Neuron (in vitro differentiated cells): ENCODE data around the gene GEN1.

Experiments
- H2AFZ ChIP-seq: one replicate; pipeline ENCODE4 v1.6.1; 2013; ENCODE audit warnings: low read depth, mild to moderate bottlenecking, inconsistent platforms, low read length, moderate library complexity
- H3K27me3 ChIP-seq: one replicate; pipeline ENCODE4 v1.6.1; 2013; ENCODE audit warnings: low read length; ENCODE audit not compliant: insufficient read depth
- H3K36me3 ChIP-seq: one replicate; pipeline ENCODE4 v1.6.1; 2013; ENCODE audit warnings: low read length; ENCODE audit not compliant: insufficient read depth
- H3K4me1 ChIP-seq: one replicate; pipeline ENCODE4 v1.6.1; 2013; ENCODE audit warnings: low read length; ENCODE audit not compliant: insufficient read depth
- H3K4me3 ChIP-seq: 2 replicates; pipeline ENCODE4 v1.5.1; 2013; ENCODE audit warnings: mild to moderate bottlenecking, low read length, moderate library complexity
- H3K9me3 ChIP-seq: one replicate; pipeline ENCODE4 v1.6.1; 2013; ENCODE audit warnings: low read length

GEN1 gene

GRCh38 chr2:17753803-17754663 lies at the start of gene GEN1, which contains the start of gene SMC6:
Gene GEN1 (plus strand): TSS chr2:17754138. CDS start chr2:17759944, 5,806 bp downstream.
Gene SMC6 (minus strand): TSS chr2:17753810. CDS start chr2:17745946, 7,864 bp downstream.
- H3K27me3 ChIP-seq, result no peaks in the 10 kb centered on the region
- H3K4me3 ChIP-seq, result peak within 1 kb of the TSS; percentile 75
- H3K9me3 ChIP-seq, result no peaks in the 10 kb centered on the region
- H2AFZ ChIP-seq, result peak within 1 kb of the TSS; percentile 96
- H3K36me3 ChIP-seq, result no peaks in the 10 kb centered on the region
- peaks cover 31% of the 10 kb centered on the region for H3K4me1 ChIP-seq

- Histone ChIP-seq H3K4me3 (no peak overlapping the region), H3K9me3 (no peaks in the 10 kb centered on the region), H3K27me3 (no peaks in the 10 kb centered on the region), H3K36me3 (peaks cover 63% of the 10 kb centered on the region), H3K4me1 (no peaks in the 10 kb centered on the region), H2AFZ (no peak overlapping the region)
These were observed 47.1 kb upstream of the GEN1 start for GRCh38 chr2:17706845-17707244.

GRCh38 chr2:17708501-17708900 lies 45.4 kb upstream of the GEN1 start:
- no peak overlapping the region for H2AFZ ChIP-seq
- no peaks in the 10 kb centered on the region for H3K4me1 ChIP-seq
- no peaks in the 10 kb centered on the region for H3K27me3 ChIP-seq
- no peaks in the 10 kb centered on the region for H3K9me3 ChIP-seq
- H3K36me3 ChIP-seq, result peaks cover 61% of the 10 kb centered on the region
- H3K4me3 ChIP-seq, result no peak overlapping the region

GRCh38 chr2:17709897-17710296 lies 44.0 kb upstream of the GEN1 start:
- H2AFZ ChIP-seq, result no peak overlapping the region
- no peak overlapping the region for H3K4me3 ChIP-seq
- H3K4me1 ChIP-seq, result no peaks in the 10 kb centered on the region
- H3K9me3 ChIP-seq, result no peaks in the 10 kb centered on the region
- H3K27me3 ChIP-seq, result no peaks in the 10 kb centered on the region
- peaks cover 71% of the 10 kb centered on the region for H3K36me3 ChIP-seq

GRCh38 chr2:17710547-17711248 lies 43.2 kb upstream of the GEN1 start:
- H3K4me1 ChIP-seq, result no peaks in the 10 kb centered on the region
- H3K9me3 ChIP-seq, result no peaks in the 10 kb centered on the region
- no peaks in the 10 kb centered on the region for H3K27me3 ChIP-seq
- peaks cover 64% of the 10 kb centered on the region for H3K36me3 ChIP-seq
- no peak overlapping the region for H2AFZ ChIP-seq
- no peak overlapping the region for H3K4me3 ChIP-seq

- peaks cover 72% of the 10 kb centered on the region for H3K36me3 ChIP-seq
- H3K4me3 ChIP-seq, result no peak overlapping the region
These were observed 40.6 kb upstream of the GEN1 start for GRCh38 chr2:17713291-17713690.

GRCh38 chr2:17717666-17718065 lies 36.3 kb upstream of the GEN1 start:
- no peaks in the 10 kb centered on the region for H3K9me3 ChIP-seq
- no peak overlapping the region for H2AFZ ChIP-seq
- H3K36me3 ChIP-seq, result peaks cover 69% of the 10 kb centered on the region
- H3K27me3 ChIP-seq, result no peaks in the 10 kb centered on the region
- H3K4me1 ChIP-seq, result no peaks in the 10 kb centered on the region
- H3K4me3 ChIP-seq, result no peak overlapping the region

More at GRCh38 chr2:17713291-17713690, 40.6 kb upstream of the GEN1 start:
- Histone ChIP-seq H2AFZ (no peak overlapping the region), H3K4me1 (no peaks in the 10 kb centered on the region), H3K27me3 (no peaks in the 10 kb centered on the region), H3K9me3 (no peaks in the 10 kb centered on the region)

- H3K4me3 ChIP-seq, result no peak overlapping the region
- no peaks in the 10 kb centered on the region for H3K27me3 ChIP-seq
- no peaks in the 10 kb centered on the region for H3K9me3 ChIP-seq
- H3K36me3 ChIP-seq, result peaks cover 69% of the 10 kb centered on the region
- H3K4me1 ChIP-seq, result no peaks in the 10 kb centered on the region
- no peak overlapping the region for H2AFZ ChIP-seq
These were observed 35.2 kb upstream of the GEN1 start for GRCh38 chr2:17718689-17719088.

GRCh38 chr2:17719562-17720371 lies 34.2 kb upstream of the GEN1 start:
- H3K4me1 ChIP-seq, result no peaks in the 10 kb centered on the region
- H2AFZ ChIP-seq, result no peak overlapping the region
- no peaks in the 10 kb centered on the region for H3K9me3 ChIP-seq
- no peaks in the 10 kb centered on the region for H3K27me3 ChIP-seq
- no peak overlapping the region for H3K4me3 ChIP-seq
- peaks cover 68% of the 10 kb centered on the region for H3K36me3 ChIP-seq

GRCh38 chr2:17728210-17728609 lies 25.7 kb upstream of the GEN1 start:
- no peak overlapping the region for H3K4me3 ChIP-seq
- no peaks in the 10 kb centered on the region for H3K4me1 ChIP-seq
- peaks cover 49% of the 10 kb centered on the region for H3K36me3 ChIP-seq
- H2AFZ ChIP-seq, result no peak overlapping the region
- no peaks in the 10 kb centered on the region for H3K27me3 ChIP-seq
- H3K9me3 ChIP-seq, result no peaks in the 10 kb centered on the region

GRCh38 chr2:17729880-17730279 lies 24.1 kb upstream of the GEN1 start:
- no peaks in the 10 kb centered on the region for H3K27me3 ChIP-seq
- no peaks in the 10 kb centered on the region for H3K4me1 ChIP-seq
- no peak overlapping the region for H3K4me3 ChIP-seq
- H3K9me3 ChIP-seq, result no peaks in the 10 kb centered on the region
- no peak overlapping the region for H2AFZ ChIP-seq
- H3K36me3 ChIP-seq, result peaks cover 43% of the 10 kb centered on the region

- Histone ChIP-seq H3K4me3 (no peak overlapping the region), H3K27me3 (no peaks in the 10 kb centered on the region), H3K9me3 (no peaks in the 10 kb centered on the region), H2AFZ (no peak overlapping the region), H3K4me1 (no peaks in the 10 kb centered on the region), H3K36me3 (peaks cover 58% of the 10 kb centered on the region)
These were observed 20.3 kb upstream of the GEN1 start for GRCh38 chr2:17733599-17733998.

- no peaks in the 10 kb centered on the region for H3K4me1 ChIP-seq
- H3K27me3 ChIP-seq, result no peaks in the 10 kb centered on the region
- H2AFZ ChIP-seq, result no peak overlapping the region
- no peak overlapping the region for H3K4me3 ChIP-seq
- H3K9me3 ChIP-seq, result no peaks in the 10 kb centered on the region
- H3K36me3 ChIP-seq, result peaks cover 59% of the 10 kb centered on the region
These were observed 18.1 kb upstream of the GEN1 start for GRCh38 chr2:17735864-17736263.
